HEK293 (cell line): ENCODE results near the gene DENND1A.

Experiments used
- CTCF ChIA-PET: fragments of 350-600 bp; formaldehyde crosslinking; extraction: SDS; loops from one replicate; lab custom pipeline; 2021; ENCODE audit warnings: antibody characterized with exemption; lab: Yijun Ruan, JAX
- POLR2A ChIA-PET: fragments of 300-600 bp; formaldehyde crosslinking; extraction: SDS; loops from one replicate; lab custom pipeline; 2020; ENCODE audit warnings: antibody characterized with exemption, inconsistent platforms; lab: Yijun Ruan, JAX
- H3K27ac ChIP-seq: fragments of 200-500 bp; sonication (Bioruptor generic); 2 replicates; pipeline ENCODE4 v1.5.1; 2014; ENCODE audit warnings: low read depth, low read length, control low read depth, inconsistent platforms; ENCODE audit errors: extremely low read depth
- H3K36me3 ChIP-seq, 2 experiments: fragments of 200-500 bp in 1 of 2; sonication (Bioruptor generic) in 1 of 2; 1 replicate in 1 of 2; 2 replicates in 1 of 2; pipeline ENCODE4 v1.5.1; 2014 to 2017; ENCODE audit warnings: inconsistent platforms in 2 of 2, low read length in 2 of 2; ENCODE audit not compliant: control insufficient read depth in 2 of 2, insufficient read depth in 1 of 2
- H3K4me1 ChIP-seq: fragments of 200-500 bp; sonication (Bioruptor generic); 2 replicates; pipeline ENCODE4 v1.5.1; 2014; ENCODE audit warnings: mild to moderate bottlenecking, low read length, inconsistent platforms; ENCODE audit not compliant: control insufficient read depth, insufficient read depth
- H3K4me3 ChIP-seq: 2 replicates; pipeline ENCODE4 v1.5.1; 2011; ENCODE audit warnings: low read depth, mild to moderate bottlenecking, control low read depth, low read length, moderate library complexity
- H3K9me3 ChIP-seq: fragments of 200-500 bp; sonication (Bioruptor generic); 2 replicates; pipeline ENCODE4 v1.5.1; 2014; ENCODE audit warnings: low read depth, low read length, inconsistent platforms; ENCODE audit not compliant: control insufficient read depth, insufficient read depth
- GFI1B ChIP-seq: fragments of 450-650 bp; formaldehyde crosslinking; IDR thresholded peaks from 2 replicates; pipeline ENCODE4 v1.5.1; 2016; ENCODE audit warnings: missing biosample characterization, missing genetic modification characterization
- IKZF3 ChIP-seq: fragments of 450-650 bp; IDR thresholded peaks from 2 replicates; pipeline ENCODE4 v1.5.0; 2018; ENCODE audit warnings: missing biosample characterization, mild to moderate bottlenecking, missing genetic modification characterization, moderate library complexity
- PRDM6 ChIP-seq: fragments of 450-650 bp; formaldehyde crosslinking; IDR thresholded peaks from 2 replicates; pipeline ENCODE4 v1.5.1; 2017; ENCODE audit warnings: missing biosample characterization, missing genetic modification characterization
- ZBTB48 ChIP-seq: fragments of 450-650 bp; formaldehyde crosslinking; IDR thresholded peaks from 2 replicates; pipeline ENCODE4 v1.5.1; 2016; ENCODE audit warnings: missing biosample characterization, missing genetic modification characterization
- ZEB2 ChIP-seq: fragments of 450-650 bp; formaldehyde crosslinking; IDR thresholded peaks from 2 replicates; pipeline ENCODE4 v1.5.1; 2016; ENCODE audit warnings: missing biosample characterization, missing genetic modification characterization
- ZNF112 ChIP-seq: fragments of 450-650 bp; formaldehyde crosslinking; IDR thresholded peaks from 2 replicates; pipeline ENCODE4 v1.5.0; 2017; ENCODE audit warnings: missing biosample characterization, missing genetic modification characterization
- ZNF114 ChIP-seq: fragments of 450-650 bp; formaldehyde crosslinking; IDR thresholded peaks from 2 replicates; pipeline ENCODE4 v1.5.0; 2017; ENCODE audit warnings: missing biosample characterization, missing genetic modification characterization
- ZNF133 ChIP-seq: fragments of 450-650 bp; formaldehyde crosslinking; IDR thresholded peaks from 2 replicates; pipeline ENCODE4 v1.5.1; 2016; ENCODE audit warnings: missing biosample characterization, missing genetic modification characterization
- ZNF18 ChIP-seq: fragments of 450-650 bp; formaldehyde crosslinking; IDR thresholded peaks from 2 replicates; pipeline ENCODE4 v1.5.1; 2016; ENCODE audit warnings: missing biosample characterization, missing genetic modification characterization
- ZNF248 ChIP-seq: fragments of 450-650 bp; formaldehyde crosslinking; IDR thresholded peaks from 2 replicates; pipeline ENCODE4 v1.5.1; 2017; ENCODE audit warnings: missing biosample characterization, missing genetic modification characterization
- ZNF529 ChIP-seq: fragments of 450-650 bp; formaldehyde crosslinking; IDR thresholded peaks from 2 replicates; pipeline ENCODE4 v1.5.1; 2017; ENCODE audit warnings: missing genetic modification characterization, missing biosample characterization; ENCODE audit not compliant: insufficient replicate concordance
- ZNF560 ChIP-seq: fragments of 450-650 bp; formaldehyde crosslinking; IDR thresholded peaks from 2 replicates; pipeline ENCODE4 v1.5.1; 2017; ENCODE audit warnings: missing biosample characterization, missing genetic modification characterization, borderline replicate concordance
- ZSCAN16 ChIP-seq: fragments of 450-650 bp; formaldehyde crosslinking; IDR thresholded peaks from 2 replicates; pipeline ENCODE4 v1.5.1; 2016; ENCODE audit warnings: missing biosample characterization, missing genetic modification characterization
- ZSCAN30 ChIP-seq: fragments of 450-650 bp; IDR thresholded peaks from 2 replicates; pipeline ENCODE4 v1.5.1; 2018; ENCODE audit warnings: missing biosample characterization, mild to moderate bottlenecking, missing genetic modification characterization, moderate library complexity
- ZXDB ChIP-seq: fragments of 450-650 bp; formaldehyde crosslinking; IDR thresholded peaks from 2 replicates; pipeline ENCODE4 v1.5.1; 2016; ENCODE audit warnings: missing biosample characterization, missing genetic modification characterization

The DENND1A gene

GRCh38 chr9:123743737-123744136 is 186.2 kb downstream of the DENND1A start:
- ChIA-PET CTCF (no interaction called here), POLR2A (no interaction called here)
- no peak overlapping the region for H3K4me3 ChIP-seq
- H3K4me1 ChIP-seq: peaks cover 5% of the 10 kb centered on the region; the same call in 1 of the 2 replicates
- H3K9me3 ChIP-seq: no peaks in the 10 kb centered on the region
- no peaks in the 10 kb centered on the region for H3K36me3 ChIP-seq
- no peak for TF ChIP-seq ZXDB (tag by site-specific recombination)
- TF ChIP-seq ZEB2 (tag by site-specific recombination): no peak
- TF ChIP-seq ZSCAN30 (tag by site-specific recombination): no peak
- no peak for TF ChIP-seq ZNF560 (tag by site-specific recombination)
- TF ChIP-seq ZNF529 (tag by site-specific recombination): no peak
- no peak overlapping the region for H3K27ac ChIP-seq

GRCh38 chr9:123742009-123742767 is 187.7 kb downstream of the DENND1A start:
- no peaks in the 10 kb centered on the region for H3K36me3 ChIP-seq
- ChIA-PET POLR2A (no interaction called here), CTCF (interaction anchor here (0.6 kb wide), 2 partner anchors 22 to 63 kb away, joined by 3 to 6 read pairs; no protein-coding TSS in a partner anchor)
- H3K9me3 ChIP-seq: no peaks in the 10 kb centered on the region
- H3K27ac ChIP-seq: no peak overlapping the region
- H3K4me3 ChIP-seq: no peak overlapping the region
- TF ChIP-seq GFI1B (tag by site-specific recombination) (peak; percentile 44; the same call in 1 of the 2 replicates), ZNF133 (tag by site-specific recombination) (no peak), ZNF18 (tag by site-specific recombination) (peak; percentile 82), PRDM6 (tag by site-specific recombination) (peak; percentile 74), IKZF3 (tag by site-specific recombination) (0 out of 2 replicates have a peak, but pooled peaks have one; percentile 26), ZBTB48 (peak; percentile 60; the same call in 1 of the 2 replicates), ZNF114 (no peak)
- H3K4me1 ChIP-seq: peaks cover 5% of the 10 kb centered on the region; the same call in 1 of the 2 replicates

GRCh38 chr9:123741214-123741613 is 188.7 kb downstream of the DENND1A start:
- H3K27ac ChIP-seq: no peak overlapping the region
- no peaks in the 10 kb centered on the region for H3K36me3 ChIP-seq
- ChIA-PET POLR2A (interaction anchor here (0.7 kb wide), 1 partner anchor 55 kb away, joined by 3 read pairs; no protein-coding TSS in a partner anchor), CTCF (no interaction called here)
- H3K4me1 ChIP-seq: peaks cover 5% of the 10 kb centered on the region; the same call in 1 of the 2 replicates
- no peak overlapping the region for H3K4me3 ChIP-seq
- no peak for TF ChIP-seq ZSCAN16 (tag by site-specific recombination)
- TF ChIP-seq ZNF112 (tag by site-specific recombination): no peak
- TF ChIP-seq ZNF248 (tag by site-specific recombination): no peak
- TF ChIP-seq, all 188 proteins: peak for 0
- H3K9me3 ChIP-seq: no peaks in the 10 kb centered on the region
